ENCODE measurements around the gene PDZD4.
"Not testable (repeated sequence)": the region's sequence is repeated elsewhere in the genome, so short reads cannot be mapped to it uniquely, and the experiment has no call there.

Gene PDZD4

DNA sequence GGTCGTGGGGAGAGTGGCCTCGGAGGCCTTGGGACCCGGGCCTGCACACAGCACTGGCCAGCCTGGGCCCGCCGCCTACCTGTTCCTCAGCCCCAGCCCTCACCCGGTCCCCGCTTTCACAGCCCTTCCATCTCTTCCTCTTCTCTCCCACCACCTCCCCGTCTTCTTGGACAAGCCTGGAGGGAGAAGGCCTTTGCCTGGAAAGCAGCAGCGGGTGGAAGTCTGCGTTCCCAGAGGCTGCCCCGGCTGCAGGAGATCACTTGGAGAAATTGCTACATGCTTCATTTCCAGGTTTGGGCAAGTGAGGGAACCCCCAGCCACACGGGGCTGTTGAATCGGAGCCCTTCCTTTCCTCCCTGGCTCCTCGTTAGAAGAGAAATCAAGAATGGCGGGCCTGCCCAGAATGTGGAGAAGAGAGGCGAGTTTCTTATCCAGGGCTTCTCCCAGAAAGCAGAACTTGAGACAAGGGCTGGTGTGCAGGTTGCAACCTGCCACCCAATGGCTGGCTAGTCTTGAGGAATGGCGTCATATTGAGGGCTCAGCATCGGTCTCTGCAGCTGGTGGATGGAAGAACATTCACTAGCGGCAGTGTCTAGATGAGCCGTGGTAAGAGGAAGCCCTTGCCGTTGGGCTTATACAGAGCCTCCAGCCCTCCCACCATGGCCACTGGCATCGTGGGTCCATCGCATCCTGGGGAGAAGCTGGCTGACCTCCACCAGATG, 1.2 kb upstream of the PDZD4 start:
- no peak for DNase-seq

DNA sequence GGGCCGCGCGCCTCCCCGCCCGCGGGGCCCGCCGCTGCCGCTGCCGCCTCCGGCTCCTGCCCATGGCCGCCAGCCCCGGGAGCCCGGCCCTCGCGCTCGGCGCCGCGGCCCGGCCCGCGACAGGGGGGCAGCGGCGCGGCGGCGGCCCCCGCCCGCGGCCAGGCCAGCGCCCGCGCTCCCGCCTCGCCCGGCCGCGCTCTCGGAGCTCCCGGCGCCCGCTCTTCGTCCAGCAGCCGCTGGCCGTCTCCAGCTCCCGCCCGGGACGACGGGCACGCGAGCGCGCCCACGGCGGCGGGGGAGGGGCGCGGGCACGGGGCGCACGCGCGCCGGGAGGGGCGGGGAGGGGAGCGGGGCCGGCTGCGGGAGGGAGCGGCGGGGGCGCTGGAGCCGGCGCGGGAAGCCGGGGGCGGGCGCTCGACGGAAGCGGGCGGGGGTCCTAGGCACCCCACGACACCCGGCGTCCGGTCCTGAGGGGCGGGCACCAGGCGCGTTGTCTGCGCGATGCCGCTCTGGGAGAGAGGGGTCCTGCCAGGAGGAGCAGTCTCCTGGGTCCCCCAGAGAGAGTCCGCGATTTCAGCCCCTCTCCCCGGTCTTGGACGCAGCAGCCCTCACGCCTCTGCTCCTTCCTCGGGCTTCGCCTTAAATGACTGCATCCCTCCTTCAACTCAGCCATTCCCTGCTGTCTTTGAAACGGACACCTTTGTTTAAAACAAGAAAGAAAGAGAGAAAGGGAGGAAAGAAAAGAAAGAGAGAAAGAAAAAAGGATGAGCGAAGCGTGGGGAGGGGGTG, 490 bp upstream of the PDZD4 start:
- no peak for DNase-seq

GRCh38 chrX:153829549-153829798, 870 bp downstream of the PDZD4 start:
- no peak for DNase-seq

DNA sequence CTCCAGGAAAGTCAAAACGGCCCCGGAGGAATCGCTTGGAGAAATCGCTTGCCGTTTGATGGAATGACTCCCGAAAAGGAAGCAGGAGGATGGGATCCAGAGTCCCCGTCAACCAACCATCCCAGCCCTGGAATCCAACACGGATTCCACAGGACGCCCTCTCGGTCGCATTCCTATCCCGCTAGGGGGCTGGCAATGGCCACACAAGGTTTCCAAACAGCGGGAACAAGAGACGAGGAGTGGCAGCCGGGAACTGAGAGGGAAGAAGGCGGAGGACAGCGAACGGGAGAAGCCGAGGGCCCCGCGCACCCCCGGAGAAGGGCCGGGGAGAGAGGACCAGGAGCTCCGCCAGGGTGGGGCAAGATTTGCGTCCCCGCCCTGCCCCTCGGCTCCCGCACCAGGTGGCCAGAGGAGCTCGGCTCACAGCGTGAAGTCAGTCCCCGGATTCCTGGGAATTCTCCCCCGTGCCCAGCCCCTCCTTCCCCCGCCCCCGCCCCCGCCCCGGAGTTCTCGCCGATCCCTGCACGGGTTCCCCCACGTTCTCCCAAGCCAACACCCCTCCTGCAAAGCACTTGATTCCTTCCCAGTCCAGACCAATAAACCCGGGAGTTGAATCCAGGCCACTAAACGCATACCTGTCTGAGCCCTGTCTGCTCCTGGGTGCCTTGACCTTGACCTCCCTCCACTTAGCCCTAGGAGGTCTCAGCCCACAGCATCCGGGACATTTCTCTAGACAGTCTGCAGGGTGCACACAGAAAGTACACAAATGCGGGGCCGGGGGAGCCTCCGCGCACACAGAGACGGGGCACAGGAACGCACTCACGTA, 1.4 kb downstream of the PDZD4 start:
- DNase-seq, result no peak

- no peak for DNase-seq
These were observed 2.0 kb downstream of the PDZD4 start for GRCh38 chrX:153828308-153828707.

DNA sequence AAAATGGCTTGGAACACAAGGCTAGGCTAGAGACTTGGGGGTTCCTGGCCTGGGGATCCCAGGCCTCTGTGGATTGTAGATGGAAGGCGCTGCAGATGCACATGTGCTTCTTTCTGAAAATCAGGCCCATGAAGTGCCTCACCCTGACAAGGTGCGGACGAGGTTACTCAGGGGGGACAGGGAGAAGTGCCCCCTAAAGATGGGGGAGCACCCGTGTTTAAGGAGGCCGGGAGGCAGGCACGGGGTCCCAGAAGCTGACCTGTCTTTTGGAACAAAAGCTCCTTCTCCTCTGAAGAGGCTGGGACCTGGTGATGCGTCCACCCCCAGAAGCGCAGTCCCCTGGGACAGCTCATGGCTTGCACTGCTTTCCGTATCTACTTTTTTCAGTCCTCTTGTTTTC, 2.4 kb downstream of the PDZD4 start:
- no peak for DNase-seq

DNA sequence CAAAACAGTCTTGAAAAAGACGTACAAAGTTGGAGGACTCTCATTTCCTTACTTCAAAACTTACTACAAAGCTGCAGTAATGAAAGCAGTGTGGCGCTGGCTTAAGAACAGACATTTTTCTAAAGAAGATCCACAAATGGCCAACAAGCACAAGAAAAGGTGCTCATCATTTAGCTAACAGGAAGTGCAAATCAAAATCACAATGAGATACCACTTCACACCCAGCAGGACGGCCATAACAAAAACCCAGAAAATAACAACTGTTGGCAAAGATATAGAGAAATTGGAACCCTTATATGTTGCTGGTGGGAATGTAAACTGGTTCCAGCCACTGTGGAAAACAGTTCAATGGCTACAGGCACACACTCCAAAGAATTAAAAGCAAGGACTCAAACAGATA, 3.3 kb downstream of the PDZD4 start:
- no peak for DNase-seq

- no peak for DNase-seq
These were observed 5.3 kb downstream of the PDZD4 start for GRCh38 chrX:153825042-153825441.

GRCh38 chrX:153824348-153824747, 6.0 kb downstream of the PDZD4 start:
- no peak for DNase-seq

- DNase-seq, result no peak
These were observed 9.3 kb downstream of the PDZD4 start for GRCh38 chrX:153821066-153821465.

GRCh38 chrX:153820601-153821000, 9.7 kb downstream of the PDZD4 start:
- no peak for DNase-seq

GRCh38 chrX:153819384-153820040, 10.8 kb downstream of the PDZD4 start:
- no peak for DNase-seq

DNA sequence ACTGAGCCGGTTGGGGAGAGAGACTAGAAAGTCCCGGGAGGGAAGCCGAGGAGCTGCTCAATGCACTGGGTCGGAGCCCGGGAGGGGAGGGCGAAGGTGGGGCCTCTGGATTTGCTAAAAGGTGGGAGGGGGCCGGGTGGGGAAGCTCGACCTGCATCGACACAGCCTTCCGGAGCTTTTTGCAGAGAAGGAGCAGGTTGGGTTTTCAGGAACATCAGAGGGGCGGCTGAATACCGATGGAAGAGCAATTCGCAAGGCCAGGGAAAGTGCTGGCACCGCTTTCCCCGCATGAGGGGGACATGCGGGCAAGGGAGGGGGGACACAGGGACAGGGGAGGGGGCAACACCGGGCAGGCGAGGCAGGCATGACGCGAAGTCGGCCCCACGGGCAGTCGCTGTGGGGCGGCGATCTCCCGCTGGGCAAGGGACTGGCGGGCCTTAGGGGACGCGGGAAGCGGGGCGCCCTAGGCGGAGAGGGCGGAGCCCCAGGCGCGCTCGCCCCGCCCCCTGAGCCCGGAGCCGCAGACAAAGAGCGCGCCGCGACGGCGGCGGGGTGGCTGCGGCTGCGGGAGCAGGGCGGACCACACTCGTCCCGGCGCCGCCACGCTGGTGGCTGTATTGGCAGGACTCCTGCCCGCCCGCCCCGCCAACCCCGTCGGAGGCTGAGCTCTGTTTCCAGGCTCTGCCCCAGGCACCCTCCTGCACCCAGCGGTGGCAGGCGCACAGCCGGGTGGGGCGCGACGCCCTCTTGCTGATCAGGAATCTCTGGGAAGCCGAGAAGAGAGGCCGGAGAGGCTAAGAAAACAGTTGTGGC, 11.6 kb downstream of the PDZD4 start:
- DNase-seq, result peak; percentile 51

DNA sequence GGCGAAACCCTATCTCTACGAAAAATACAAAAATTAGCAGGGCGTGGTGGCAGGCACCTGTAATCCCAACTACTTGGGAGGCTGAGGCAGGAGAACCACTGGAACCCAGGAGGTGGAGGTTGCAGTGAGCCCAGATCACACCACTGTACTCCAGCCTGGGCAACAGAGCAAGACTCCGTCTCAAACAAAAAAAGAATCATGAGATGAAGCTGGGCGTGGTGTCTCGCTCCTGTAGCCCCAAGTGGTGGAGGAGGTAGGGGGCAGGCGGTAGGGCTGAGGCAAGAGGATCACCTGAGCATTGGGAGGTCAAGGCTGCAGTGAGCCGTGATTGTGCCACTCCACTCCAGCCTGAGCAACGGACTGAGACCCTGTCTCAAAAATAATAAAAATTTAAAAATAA, 12.3 kb downstream of the PDZD4 start:
- not testable (repeated sequence) for DNase-seq

DNA sequence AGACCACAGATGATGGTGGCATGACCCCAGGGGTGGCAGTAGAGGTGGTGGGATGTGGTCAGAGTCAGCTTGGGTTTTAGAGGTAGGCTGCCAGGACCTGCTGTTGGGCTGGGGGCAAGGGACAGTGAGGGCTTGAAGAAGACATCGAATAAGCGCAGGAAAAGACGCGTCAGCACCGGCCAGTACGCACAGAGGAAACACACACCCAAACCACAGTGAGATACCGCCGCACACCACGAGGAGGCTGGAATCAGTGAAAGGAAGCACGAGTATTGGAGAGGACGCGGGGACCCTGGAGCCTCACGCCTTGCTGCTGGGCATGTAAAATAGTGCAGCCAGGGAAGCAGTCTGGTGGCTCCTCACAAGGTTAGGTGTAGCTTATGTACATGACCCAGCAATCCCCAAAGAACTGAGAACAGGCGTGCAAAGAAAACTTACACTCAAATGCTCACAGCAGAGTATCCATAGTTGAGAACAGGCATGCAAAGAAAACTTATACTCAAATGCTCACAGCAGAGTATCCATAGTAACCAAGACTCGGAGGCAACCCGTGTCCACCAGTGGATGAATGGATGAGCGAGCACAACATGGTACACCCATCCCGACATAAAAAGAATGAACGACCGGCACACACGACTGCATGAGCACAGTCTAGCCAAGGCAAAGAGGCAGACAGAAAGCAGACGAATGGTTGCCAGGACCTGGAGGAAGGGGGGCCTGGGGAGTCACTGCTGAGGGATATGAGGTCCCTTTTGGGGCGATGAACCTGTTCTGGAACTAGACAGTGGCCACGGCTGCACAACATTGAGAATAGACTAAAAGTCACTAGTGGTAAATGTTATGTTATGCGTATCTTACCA, 13.3 kb downstream of the PDZD4 start:
- DNase-seq, result no peak

DNA sequence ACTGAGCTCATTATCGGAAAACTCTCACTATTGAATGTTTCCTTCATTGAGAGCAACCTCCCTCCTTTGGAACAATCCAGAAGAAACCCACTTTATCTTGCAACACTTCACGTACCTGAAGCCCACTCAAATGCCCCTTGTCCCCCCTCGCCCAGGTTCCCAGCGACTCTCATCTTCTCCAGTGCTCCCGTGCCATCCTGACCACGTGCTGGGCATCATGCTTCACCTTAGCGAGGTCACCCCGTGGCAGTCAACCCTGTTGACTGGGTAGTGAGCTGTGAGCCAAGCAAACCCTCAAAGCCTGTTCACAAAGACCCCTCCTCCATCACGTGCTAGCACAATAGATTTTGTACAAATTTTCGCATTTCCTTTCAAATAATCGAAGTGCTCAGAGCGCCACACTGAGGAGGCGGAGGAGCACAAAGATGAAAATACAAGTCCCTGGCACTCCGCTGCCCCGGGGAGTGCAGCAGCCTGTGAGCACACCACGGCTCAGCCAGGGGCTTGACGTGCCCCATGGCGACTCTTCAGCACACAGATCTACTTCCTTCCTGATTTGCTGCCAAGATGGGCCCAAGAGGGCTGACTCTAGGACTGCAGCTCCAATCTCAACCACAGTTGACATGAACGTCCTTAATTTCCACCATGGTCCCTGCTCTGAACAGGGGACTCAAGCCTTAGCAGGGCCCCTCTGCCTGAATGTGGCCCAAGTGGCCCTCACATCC, 15.6 kb downstream of the PDZD4 start:
- DNase-seq, result no peak

DNA sequence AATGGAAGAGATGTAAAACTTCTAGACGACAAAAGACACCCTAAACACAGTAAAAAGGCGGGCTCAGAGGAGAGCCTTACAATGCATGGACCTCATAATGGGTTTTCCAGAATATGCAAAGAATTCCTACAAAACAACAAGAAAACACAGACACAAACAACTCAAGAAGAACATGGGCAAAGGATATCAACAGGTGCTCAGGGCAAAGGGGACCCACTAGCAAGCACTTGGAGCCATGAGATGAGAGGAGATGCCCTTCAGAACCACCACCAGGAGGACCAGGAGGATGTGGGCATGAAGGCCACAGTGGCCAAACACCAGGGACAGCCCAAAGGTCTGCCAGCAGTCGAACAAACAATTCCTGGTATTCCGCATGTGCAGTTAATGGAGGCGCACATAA, 17.2 kb downstream of the PDZD4 start:
- no peak for DNase-seq

DNA sequence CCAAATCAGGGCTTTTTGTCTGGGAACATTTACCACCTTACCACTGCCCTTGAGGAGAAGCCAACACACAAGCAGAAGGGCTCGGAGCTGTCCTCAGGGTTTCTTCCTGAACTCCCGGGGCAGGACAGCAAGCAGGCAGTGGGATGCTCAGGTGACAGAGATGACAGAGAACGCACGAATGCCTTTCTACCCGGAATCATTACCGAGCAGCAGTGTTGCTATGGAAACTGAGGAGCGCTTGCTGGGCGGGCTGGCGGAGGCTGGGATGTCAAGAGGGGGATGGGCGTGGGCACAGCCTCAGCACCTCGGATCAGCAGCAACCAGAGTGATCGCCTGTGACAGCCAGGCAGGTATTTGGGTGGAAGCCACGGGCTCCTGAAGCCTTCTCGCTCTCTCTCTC, 18.1 kb downstream of the PDZD4 start:
- no peak for DNase-seq

- DNase-seq, result no peak
These were observed 22.4 kb downstream of the PDZD4 start for GRCh38 chrX:153807976-153808375.

GRCh38 chrX:153806999-153807575, 23.3 kb downstream of the PDZD4 start:
- no peak for DNase-seq
